Hepatocyte (in vitro differentiated cells): ENCODE data around the gene DRC1. TPM values are rescaled to one million over a fixed set of nuclear protein-coding genes. Genes with fewer than 3 reads are reported as not detected.

Source experiments
- DNase-seq: peaks from one replicate; pipeline ENCODE4 v3.0.0-alpha.2; 2016; ENCODE audit warnings: low spot score
- H2AFZ ChIP-seq: fragments of 200-600 bp; sonication (generic); 2 replicates; pipeline ENCODE4 v1.6.0; 2016; ENCODE audit warnings: antibody characterized with exemption, mild to moderate bottlenecking
- H3K27ac ChIP-seq: fragments of 200-600 bp; sonication (generic); 2 replicates; pipeline ENCODE4 v1.5.1; 2016; ENCODE audit warnings: mild to moderate bottlenecking
- H3K27me3 ChIP-seq: fragments of 200-600 bp; sonication (generic); 2 replicates; pipeline ENCODE4 v1.6.1; 2016
- H3K36me3 ChIP-seq: fragments of 200-600 bp; sonication (generic); replicated peaks from 2 replicates; pipeline ENCODE4 v1.5.1; 2016; ENCODE audit warnings: low read depth; ENCODE audit not compliant: insufficient read depth
- H3K4me1 ChIP-seq: fragments of 200-600 bp; sonication (generic); 2 replicates; pipeline ENCODE4 v1.5.1; 2016; ENCODE audit warnings: mild to moderate bottlenecking, moderate library complexity; ENCODE audit not compliant: insufficient read depth
- H3K4me2 ChIP-seq: fragments of 200-600 bp; sonication (generic); 2 replicates; pipeline ENCODE4 v1.6.0; 2016
- H3K4me3 ChIP-seq: fragments of 200-600 bp; sonication (generic); 2 replicates; pipeline ENCODE4 v1.5.1; 2016; ENCODE audit warnings: mild to moderate bottlenecking
- H3K79me2 ChIP-seq: fragments of 200-600 bp; sonication (generic); 2 replicates; pipeline ENCODE4 v1.6.0; 2017; ENCODE audit warnings: mild to moderate bottlenecking
- H3K9me2 ChIP-seq: fragments of 200-600 bp; sonication (generic); replicated peaks from 2 replicates; pipeline ENCODE4 v1.6.0; 2017; ENCODE audit warnings: mild to moderate bottlenecking; ENCODE audit not compliant: insufficient read depth
- H3K9me3 ChIP-seq: fragments of 200-600 bp; sonication (generic); 2 replicates; pipeline ENCODE4 v1.5.1; 2016; ENCODE audit warnings: low read depth, mild to moderate bottlenecking
- H4K20me1 ChIP-seq: fragments of 200-600 bp; sonication (generic); 2 replicates; pipeline ENCODE4 v1.6.0; 2016; ENCODE audit warnings: mild to moderate bottlenecking; ENCODE audit not compliant: insufficient read depth, poor library complexity, severe bottlenecking
- CTCF ChIP-seq: fragments of 200-600 bp; sonication (generic); IDR thresholded peaks from 2 replicates; pipeline ENCODE4 v1.5.1; 2016; ENCODE audit warnings: antibody characterized with exemption, mild to moderate bottlenecking; ENCODE audit not compliant: poor library complexity
- EZH2 ChIP-seq: fragments of 200-600 bp; sonication (generic); IDR thresholded peaks from 2 replicates; pipeline ENCODE4 v1.6.1; 2016; ENCODE audit warnings: antibody characterized with exemption, mild to moderate bottlenecking, borderline replicate concordance
- EZH2phosphoT487 ChIP-seq: fragments of 200-600 bp; sonication (generic); IDR thresholded peaks from one replicate; pipeline ENCODE4 v1.6.1; 2018; ENCODE audit warnings: antibody characterized with exemption, mild to moderate bottlenecking, low read depth, moderate library complexity; ENCODE audit not compliant: unreplicated experiment, severe bottlenecking
- WGBS: methylation state at CpG from one replicate; pipeline ENCODE4 v1.1.6; 2016; ENCODE audit warnings: low lambda C conversion rate; ENCODE audit errors: missing lambda C conversion rate; 5-methylcytosine and 5-hydroxymethylcytosine counted together
- polyA plus RNA-seq: library from polyadenylated mRNA; unstranded; fragments of >200 nt; fragmentation: Nextera tagmentation; extraction: Ambion mirVana; gene quantifications from 2 replicates; pipeline ENCODE4 v1.2.1, GENCODE V29; 2016
- total RNA-seq: library from RNA; depleted of rRNA; stranded (reverse); fragments of >200 nt; gene quantifications from 2 replicates; pipeline ENCODE4 v1.2.3, GENCODE V29; 2014

Gene DRC1
- total and polyA plus RNA-seq, 2 experiments from 2014 or later, result 0.06 TPM; not detected in 1

GRCh38 chr2:26492749-26493515 is 91.2 kb downstream of the DRC1 start:
- WGBS, result 81% methylated on average over 7 of the region's 7 CpGs
- no peak overlapping the region for H3K27ac ChIP-seq
- H3K36me3 ChIP-seq, result no peaks in the 10 kb centered on the region
- no peak for DNase-seq
- H3K9me3 ChIP-seq, result no peaks in the 10 kb centered on the region
- H3K4me1 ChIP-seq, result no peaks in the 10 kb centered on the region
- no peak for TF ChIP-seq EZH2
- TF ChIP-seq EZH2phosphoT487, result no peak
- no peak for TF ChIP-seq CTCF
- no peaks in the 10 kb centered on the region for H3K27me3 ChIP-seq
- no peaks in the 10 kb centered on the region for H4K20me1 ChIP-seq
- no peak overlapping the region for H3K4me2 ChIP-seq
- no peak overlapping the region for H2AFZ ChIP-seq
- H3K79me2 ChIP-seq, result no peaks in the 10 kb centered on the region
- no peaks in the 10 kb centered on the region for H3K9me2 ChIP-seq
- H3K4me3 ChIP-seq, result no peak overlapping the region

DNA sequence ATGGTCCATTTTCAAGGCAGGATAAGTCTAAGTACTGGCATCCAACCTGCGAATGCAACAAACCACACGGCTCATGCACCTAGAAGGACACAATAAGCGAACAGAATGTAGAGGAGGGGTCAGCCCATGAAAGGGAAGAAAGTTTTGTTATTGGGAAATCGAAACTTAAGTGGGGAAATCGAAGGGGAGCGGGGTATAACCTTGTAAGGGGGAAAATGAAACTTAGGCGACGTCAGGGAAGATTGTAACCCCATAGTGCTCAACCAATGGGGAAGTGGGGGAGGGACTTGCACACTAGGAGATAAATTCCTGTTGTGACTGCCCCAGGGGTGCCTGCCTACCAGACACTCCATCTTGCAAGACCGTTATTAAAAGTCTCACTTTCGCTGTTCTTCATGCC is 91.8 kb downstream of the DRC1 start:
- Histone ChIP-seq H4K20me1 (no peaks in the 10 kb centered on the region), H3K27ac (no peak overlapping the region), H3K4me2 (no peak overlapping the region), H3K4me1 (no peaks in the 10 kb centered on the region), H3K27me3 (no peaks in the 10 kb centered on the region), H3K79me2 (no peaks in the 10 kb centered on the region), H2AFZ (no peak overlapping the region), H3K4me3 (no peak overlapping the region), H3K9me3 (no peaks in the 10 kb centered on the region), H3K9me2 (no peaks in the 10 kb centered on the region), H3K36me3 (no peaks in the 10 kb centered on the region)
- DNase-seq, result no peak
- no peak for TF ChIP-seq EZH2phosphoT487
- 90% methylated on average over 10 of the region's 10 CpGs for WGBS

DNA sequence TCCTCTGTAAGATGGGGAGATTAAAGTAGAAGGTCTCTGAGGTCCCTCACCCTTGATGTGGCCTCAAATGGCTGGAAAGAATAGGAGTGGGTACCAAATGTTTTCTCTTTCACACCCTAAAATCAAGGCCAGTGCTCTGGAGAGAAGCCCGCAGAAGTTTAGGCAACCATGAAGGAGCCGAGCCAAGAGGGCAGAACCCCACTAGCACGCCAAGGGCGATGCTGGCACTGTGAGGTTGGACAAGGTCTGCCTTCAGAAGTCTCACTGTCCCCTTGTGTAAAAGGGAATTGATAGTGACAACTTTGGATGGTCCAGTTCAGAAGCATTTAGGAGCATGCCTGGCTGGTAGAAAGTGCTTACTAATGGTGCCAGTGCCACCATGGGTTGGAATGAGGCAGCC is 92.5 kb downstream of the DRC1 start:
- no peaks in the 10 kb centered on the region for H4K20me1 ChIP-seq
- H3K27ac ChIP-seq, result no peak overlapping the region
- H3K79me2 ChIP-seq, result no peaks in the 10 kb centered on the region
- WGBS, result 97% methylated on average over 4 of the region's 4 CpGs
- DNase-seq, result no peak
- no peak overlapping the region for H2AFZ ChIP-seq
- no peak for TF ChIP-seq EZH2
- TF ChIP-seq CTCF, result no peak
- no peak for TF ChIP-seq EZH2phosphoT487
- no peak overlapping the region for H3K4me2 ChIP-seq
- H3K9me3 ChIP-seq, result no peaks in the 10 kb centered on the region
- H3K4me1 ChIP-seq, result no peaks in the 10 kb centered on the region
- no peaks in the 10 kb centered on the region for H3K36me3 ChIP-seq
- H3K4me3 ChIP-seq, result no peak overlapping the region
- no peaks in the 10 kb centered on the region for H3K9me2 ChIP-seq
- H3K27me3 ChIP-seq, result no peaks in the 10 kb centered on the region

DNA sequence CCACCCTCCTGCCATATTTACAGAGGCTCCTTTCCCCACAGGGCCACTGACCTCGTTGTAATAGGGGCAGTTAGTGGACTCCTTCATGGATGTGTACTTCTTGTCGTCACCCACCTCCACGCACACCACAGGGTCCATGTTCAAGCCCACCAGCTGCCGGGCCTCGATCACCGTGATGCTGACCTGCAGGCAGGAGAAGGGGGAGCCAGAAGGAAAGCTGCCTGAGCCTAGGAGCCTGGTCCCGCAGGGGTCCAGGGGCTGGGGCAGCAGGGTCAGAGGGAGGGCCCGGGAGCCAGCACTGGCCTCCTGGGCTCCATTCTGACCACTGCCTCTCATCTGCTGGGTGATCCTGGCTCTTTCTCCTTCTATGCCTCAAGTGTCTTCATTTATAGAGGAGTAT is 93.2 kb downstream of the DRC1 start:
- no peak overlapping the region for H3K27ac ChIP-seq
- no peaks in the 10 kb centered on the region for H3K79me2 ChIP-seq
- no peak overlapping the region for H2AFZ ChIP-seq
- no peak for DNase-seq
- H3K36me3 ChIP-seq, result no peaks in the 10 kb centered on the region
- no peaks in the 10 kb centered on the region for H3K9me2 ChIP-seq
- TF ChIP-seq EZH2phosphoT487 (no peak), EZH2 (no peak), CTCF (no peak)
- WGBS, result 92% methylated on average over 8 of the region's 8 CpGs
- no peak overlapping the region for H3K4me2 ChIP-seq
- no peaks in the 10 kb centered on the region for H3K9me3 ChIP-seq
- no peaks in the 10 kb centered on the region for H4K20me1 ChIP-seq
- H3K27me3 ChIP-seq, result no peaks in the 10 kb centered on the region
- no peaks in the 10 kb centered on the region for H3K4me1 ChIP-seq
- no peak overlapping the region for H3K4me3 ChIP-seq
